GM18861 (cell line): ENCODE results near the gene KHK.

Experiments
- ATAC-seq: cut with Tn5 transposase; IDR thresholded peaks from one replicate; pipeline ENCODE4 v1.9.1; 2021; ENCODE audit not compliant: unreplicated experiment

The KHK gene

DNA sequence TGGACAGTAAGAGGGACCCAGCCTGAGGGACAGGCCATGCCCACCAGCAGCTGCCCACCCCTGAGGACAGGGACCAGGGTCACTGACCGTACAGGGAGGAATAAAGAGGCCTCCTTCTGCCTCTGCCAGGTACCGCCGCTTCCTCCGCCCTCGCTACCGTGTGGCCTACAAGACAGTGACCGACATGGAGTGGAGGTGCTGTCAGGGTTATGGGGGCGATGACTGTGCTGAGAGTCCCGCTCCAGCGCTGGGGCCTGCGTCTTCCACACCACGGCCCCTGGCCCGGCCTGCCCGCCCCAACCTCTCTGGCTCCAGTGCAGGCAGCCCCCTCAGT is 6.0 kb upstream of the KHK start:
- ATAC-seq = no peak

DNA sequence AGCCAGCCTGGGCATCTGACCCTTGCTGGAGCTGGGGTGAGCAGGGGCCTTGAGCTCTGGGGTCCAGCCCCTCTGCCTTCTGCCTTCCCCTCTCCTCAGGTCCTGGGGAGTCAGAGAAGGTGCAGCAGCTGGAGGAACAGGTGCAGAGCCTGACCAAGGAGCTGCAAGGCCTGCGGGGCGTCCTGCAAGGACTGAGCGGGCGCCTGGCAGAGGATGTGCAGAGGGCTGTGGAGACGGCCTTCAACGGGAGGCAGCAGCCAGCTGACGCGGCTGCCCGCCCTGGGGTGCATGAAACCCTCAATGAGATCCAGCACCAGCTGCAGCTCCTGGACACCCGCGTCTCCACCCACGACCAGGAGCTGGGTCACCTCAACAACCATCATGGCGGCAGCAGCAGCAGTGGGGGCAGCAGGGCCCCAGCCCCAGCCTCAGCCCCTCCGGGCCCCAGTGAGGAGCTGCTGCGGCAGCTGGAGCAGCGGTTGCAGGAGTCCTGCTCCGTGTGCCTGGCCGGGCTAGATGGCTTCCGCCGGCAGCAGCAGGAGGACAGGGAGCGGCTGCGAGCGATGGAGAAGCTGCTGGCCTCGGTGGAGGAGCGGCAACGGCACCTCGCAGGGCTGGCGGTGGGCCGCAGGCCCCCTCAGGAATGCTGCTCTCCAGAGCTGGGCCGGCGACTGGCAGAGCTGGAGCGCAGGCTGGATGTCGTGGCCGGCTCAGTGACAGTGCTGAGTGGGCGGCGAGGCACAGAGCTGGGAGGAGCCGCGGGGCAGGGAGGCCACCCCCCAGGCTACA is 4.4 kb upstream of the KHK start:
- ATAC-seq = no peak

DNA sequence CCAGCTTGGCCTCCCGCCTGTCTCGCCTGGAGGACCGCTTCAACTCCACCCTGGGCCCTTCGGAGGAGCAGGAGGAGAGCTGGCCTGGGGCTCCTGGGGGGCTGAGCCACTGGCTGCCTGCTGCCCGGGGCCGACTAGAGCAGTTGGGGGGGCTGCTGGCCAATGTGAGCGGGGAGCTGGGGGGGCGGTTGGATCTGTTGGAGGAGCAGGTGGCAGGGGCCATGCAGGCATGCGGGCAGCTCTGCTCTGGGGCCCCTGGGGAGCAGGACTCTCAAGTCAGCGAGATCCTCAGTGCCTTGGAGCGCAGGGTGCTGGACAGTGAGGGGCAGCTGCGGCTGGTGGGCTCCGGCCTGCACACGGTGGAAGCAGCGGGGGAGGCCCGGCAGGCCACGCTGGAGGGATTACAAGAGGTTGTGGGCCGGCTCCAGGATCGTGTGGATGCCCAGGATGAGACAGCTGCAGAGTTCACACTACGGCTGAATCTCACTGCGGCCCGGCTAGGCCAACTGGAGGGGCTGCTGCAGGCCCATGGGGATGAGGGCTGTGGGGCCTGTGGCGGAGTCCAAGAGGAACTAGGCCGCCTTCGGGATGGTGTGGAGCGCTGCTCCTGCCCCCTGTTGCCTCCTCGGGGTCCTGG is 3.7 kb upstream of the KHK start:
- ATAC-seq = no peak

DNA sequence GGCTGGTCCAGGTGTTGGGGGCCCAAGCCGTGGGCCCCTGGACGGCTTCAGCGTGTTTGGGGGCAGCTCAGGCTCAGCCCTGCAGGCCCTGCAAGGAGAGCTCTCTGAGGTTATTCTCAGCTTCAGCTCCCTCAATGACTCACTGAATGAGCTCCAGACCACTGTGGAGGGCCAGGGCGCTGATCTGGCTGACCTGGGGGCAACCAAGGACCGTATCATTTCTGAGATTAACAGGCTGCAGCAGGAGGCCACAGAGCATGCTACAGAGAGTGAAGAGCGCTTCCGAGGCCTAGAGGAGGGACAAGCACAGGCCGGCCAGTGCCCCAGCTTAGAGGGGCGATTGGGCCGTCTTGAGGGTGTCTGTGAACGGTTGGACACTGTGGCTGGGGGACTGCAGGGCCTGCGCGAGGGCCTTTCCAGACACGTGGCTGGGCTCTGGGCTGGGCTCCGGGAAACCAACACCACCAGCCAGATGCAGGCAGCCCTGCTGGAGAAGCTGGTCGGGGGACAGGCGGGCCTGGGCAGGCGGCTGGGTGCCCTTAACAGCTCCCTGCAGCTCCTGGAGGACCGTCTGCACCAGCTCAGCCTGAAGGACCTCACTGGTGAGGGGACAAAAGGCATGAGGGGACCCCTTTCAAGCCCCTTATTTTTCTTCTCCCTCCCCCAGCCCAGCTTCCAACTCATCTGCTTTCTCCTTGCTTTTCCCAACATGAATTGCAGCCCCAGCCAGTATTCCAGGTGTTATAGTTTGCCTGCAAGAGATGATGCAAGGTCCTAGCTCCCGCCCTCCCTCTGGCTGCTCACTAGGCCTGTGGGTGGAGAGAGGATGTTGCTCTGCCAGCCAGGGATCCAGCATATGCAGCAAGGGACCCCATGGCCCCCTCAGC is 2.9 kb upstream of the KHK start:
- no peak for ATAC-seq

DNA sequence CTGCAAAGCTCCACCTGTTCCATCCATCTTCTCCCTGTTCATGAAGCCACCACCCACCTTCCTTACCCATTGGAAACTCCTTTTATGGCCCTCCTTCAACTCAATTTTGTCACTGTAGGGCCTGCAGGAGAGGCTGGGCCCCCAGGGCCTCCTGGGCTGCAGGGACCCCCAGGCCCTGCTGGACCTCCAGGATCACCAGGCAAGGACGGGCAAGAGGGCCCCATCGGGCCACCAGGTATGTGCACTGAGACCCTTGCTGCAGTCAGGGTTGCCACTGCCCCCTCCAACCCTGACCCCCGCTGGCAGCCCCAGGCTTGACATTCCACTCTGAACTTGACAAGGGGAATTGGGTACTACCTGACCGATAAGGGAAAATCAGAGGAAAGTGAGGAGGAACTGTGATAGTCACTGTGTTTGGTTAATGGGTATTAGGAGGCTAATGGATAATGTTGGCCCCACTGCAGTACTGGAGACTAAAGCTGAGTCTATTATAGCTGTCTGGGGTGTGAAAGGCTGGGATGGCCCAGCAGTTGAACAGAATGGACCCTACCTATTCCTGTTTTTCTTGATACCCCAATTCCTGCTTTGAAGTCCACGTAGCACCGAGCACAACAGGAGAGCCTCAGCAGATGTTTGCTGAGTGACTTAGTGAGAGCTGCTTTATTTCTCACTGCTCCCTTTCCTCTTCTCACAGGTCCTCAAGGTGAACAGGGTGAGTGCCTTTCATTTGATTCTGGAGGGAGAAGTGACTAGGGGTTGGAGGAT is 2.1 kb upstream of the KHK start:
- ATAC-seq = no peak

DNA sequence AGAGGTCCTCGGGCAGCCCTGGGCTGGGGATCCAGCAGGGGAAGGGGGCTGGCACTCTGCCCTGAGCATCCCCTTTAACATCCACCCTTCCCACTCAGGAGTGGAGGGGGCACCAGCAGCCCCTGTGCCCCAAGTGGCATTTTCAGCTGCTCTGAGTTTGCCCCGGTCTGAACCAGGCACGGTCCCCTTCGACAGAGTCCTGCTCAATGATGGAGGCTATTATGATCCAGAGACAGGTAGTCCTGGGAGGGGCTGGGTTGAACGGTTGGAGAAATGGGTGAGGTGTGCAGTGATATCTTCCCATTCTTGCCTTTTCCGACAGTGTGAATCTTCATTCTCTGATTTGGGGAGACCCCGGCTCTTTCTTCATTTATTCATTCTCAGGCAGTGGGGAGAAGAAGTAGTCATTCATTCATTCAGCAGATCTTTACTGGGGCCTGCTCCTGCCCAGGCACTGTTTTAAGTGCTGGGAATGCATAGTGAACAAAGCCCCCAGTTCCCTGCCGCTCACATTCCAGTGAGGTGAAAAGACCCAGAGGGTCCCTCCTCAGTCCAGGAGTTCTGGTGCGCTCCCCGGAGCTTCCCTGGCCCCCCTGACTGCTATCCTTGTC is 1.4 kb upstream of the KHK start:
- ATAC-seq = no peak

DNA sequence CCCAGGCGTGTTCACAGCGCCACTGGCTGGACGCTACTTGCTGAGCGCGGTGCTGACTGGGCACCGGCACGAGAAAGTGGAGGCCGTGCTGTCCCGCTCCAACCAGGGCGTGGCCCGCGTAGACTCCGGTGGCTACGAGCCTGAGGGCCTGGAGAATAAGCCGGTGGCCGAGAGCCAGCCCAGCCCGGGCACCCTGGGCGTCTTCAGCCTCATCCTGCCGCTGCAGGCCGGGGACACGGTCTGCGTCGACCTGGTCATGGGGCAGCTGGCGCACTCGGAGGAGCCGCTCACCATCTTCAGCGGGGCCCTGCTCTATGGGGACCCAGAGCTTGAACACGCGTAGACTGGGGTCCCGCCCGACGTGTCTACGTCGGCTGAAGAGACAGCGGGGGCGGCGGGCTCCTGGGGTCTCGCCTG is 891 bp upstream of the KHK start:
- peak; percentile 4 for ATAC-seq

DNA sequence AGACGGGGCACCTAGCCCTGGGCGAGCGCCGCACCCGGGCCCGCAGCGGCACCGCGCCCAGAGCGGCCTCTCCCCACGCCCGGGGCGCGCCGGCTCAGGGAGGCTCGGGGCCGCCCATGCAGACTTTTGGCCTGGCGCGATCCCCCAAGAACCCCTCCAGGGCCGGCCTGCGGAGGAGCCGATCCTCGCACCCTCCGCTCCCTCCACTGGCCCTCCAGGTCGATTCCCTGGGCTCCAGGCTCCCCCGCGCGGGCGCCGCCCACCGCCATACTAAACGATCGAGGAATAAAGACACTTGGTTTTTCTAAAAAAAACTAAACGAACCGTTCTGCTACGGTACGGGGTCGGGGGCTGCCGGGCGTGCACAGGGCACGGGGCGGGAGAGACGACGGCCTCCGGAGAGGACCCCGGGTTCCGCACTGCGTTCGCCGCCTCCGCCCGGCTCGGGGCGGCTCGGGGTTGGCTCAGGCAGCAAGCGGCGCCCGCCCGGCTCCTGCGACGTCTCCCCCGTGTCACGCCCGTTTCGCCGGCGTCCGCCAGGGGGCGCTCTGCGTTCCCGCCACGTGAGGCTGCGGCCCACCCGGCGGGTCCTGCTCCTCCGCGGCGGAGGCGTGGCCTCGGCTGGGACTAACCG is 365 bp upstream of the KHK start:
- peak; percentile 71 for ATAC-seq

DNA sequence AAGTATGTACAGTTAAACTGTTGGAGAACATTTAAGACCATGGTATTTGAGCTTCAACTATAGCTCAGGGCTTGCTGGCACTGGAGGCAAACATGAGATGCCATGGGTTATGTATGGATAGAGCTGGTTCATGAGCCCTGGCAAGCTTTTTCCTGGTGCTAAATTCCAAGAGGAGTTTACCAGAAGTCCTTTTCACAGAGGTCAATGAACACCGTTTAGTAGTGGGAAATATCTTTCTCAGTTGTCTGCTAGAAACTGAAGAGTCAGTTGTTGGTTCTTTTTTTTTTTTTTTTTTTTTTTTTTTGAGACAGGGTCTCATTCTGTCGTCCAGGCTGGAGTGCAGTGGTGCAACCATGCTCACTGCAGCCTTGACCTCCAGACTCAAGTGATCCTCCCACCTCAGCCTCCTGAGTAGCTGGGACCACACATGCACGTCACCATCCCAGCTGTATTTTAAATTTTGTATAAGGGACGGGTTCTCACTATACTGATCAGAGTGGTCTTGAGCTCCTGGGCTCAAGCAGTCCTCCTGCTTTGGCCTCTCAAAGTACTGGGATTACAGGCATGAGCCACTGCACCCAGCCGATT is 1.3 kb downstream of the KHK start:
- ATAC-seq = no peak

DNA sequence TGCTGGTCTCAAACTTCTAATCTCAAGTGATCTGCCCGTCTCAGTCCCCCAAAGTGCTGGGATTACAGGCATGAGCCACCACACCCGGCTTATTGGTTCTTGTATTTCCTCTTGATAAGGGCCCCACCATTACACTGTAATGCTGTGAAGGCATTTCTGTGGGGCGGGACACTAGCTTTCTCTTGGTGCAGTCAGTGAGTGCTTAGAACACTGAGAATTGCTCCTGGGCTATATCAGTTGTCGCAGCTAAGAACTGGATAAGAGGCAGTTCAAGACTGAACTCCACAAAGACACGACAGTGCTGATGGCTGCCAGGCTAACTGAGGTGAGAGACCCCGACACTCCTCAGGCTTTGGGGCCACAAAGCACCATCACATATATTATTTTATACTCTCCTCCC is 2.1 kb downstream of the KHK start:
- ATAC-seq = no peak

DNA sequence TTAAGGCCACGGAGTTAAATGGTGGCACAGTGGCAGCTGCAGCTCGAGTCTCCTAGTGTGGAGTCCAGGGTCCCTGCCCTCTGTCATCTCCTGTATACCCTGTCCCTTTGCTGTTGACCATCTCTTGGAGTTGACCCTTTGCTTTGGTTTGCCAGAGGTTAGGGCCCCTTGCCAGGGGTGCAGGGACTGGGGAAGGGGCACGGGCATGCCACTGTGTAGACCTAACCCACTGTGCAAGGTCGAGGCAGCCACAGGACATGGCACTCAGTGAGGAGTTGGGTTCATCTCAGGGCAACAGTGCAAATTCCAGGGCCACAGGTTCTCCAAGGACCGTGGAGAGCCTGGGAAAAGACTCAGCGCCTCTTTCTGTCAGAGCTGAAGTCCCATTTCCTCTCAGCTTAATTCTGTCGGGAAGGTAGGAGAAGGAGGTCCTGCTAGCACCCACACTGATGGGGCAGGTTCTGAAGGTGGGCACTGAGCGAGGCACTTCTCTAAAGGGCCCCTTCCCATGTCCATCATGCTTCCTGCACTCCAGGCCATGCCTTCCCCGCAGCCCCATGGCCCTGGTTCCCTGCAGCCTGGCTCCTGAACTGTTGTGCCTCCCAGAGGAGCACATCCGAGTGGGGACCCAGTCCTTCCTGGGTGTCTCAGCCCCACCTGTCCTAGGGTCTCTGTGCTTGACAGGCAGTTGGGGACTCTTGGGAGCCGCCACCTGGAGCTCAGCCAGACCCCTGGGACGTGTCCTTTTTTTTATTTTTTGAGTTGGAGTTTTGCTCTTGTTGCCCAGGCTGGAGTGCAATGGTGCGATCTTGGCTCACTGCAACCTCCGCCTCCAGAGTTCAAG is 2.8 kb downstream of the KHK start:
- ATAC-seq = no peak

DNA sequence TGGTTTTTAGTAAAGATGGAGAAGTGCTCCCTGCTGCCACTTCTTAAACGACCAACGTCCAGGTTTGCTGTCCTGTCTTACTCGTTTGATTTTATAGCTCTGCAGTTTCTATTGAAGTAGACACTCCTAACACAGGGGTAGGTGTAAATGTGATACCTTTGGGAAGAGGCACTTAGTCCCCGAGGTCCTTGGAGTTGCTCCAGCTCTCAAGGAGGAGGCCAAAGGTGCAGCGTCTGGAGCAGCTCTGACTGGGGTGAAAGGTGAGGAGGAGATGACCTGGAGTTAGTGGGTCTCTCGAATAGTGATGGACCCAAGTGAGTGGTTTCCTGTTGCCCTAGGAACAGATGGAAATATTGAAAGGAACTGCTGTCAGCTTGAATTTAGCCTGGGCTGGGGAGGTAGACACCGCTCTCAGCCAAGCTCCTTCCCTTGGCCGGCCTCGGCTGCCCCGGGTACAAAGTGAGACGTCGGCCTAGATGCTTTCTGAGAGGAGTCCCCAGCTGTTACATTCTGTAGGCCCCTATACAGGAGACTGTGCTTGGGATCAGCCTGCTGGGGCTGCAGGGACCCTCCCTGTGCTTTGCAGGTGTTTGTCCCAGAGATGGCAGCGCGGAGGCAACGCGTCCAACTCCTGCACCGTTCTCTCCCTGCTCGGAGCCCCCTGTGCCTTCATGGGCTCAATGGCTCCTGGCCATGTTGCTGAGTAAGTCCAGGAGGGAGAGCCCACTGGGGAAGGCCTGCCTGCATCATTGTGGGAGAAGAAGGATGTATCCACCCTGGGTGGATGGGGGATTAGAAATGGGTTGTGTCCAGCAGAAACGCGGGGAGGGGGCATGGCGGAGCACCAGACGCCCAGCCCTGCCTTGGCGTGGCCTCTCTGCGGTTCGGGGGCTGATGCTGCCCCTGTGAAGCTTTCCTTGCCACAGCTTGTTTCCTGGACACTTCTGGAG is 5.4 kb downstream of the KHK start:
- no peak for ATAC-seq

DNA sequence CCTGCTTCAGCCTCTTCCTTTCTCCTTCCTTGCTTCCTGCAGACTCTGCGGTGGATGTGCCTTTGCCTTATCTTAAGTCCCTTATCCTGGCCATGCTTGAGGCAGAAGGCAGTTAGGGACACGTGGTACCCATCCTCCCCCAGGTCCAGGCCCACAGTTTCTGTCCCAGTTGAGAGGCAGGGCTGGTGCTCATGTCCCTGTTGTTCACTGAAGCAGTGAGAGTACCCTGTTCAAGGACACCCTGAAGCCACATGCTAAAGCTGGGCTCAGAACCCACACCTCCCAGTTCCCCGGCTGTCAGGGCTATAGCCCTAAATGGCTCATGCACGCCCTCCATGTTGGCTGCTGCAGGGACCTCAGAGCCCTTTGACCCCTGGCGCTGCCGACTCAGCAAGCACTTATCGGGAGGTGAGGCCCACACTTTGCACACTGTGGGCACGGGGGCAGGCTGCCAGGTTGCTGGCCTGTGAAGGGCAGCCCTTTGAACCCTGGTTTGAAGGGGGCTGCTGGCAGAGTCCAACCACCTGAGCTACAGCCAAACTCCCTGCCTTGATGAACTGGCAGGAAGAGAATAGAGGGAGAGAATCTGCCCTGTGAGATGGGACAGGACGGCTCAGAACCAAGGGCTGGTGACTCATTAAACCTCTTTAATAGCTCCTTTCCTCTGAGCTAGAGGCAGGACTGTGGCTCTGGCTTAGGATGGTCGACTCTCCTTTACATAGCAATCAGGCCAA is 6.3 kb downstream of the KHK start:
- no peak for ATAC-seq

DNA sequence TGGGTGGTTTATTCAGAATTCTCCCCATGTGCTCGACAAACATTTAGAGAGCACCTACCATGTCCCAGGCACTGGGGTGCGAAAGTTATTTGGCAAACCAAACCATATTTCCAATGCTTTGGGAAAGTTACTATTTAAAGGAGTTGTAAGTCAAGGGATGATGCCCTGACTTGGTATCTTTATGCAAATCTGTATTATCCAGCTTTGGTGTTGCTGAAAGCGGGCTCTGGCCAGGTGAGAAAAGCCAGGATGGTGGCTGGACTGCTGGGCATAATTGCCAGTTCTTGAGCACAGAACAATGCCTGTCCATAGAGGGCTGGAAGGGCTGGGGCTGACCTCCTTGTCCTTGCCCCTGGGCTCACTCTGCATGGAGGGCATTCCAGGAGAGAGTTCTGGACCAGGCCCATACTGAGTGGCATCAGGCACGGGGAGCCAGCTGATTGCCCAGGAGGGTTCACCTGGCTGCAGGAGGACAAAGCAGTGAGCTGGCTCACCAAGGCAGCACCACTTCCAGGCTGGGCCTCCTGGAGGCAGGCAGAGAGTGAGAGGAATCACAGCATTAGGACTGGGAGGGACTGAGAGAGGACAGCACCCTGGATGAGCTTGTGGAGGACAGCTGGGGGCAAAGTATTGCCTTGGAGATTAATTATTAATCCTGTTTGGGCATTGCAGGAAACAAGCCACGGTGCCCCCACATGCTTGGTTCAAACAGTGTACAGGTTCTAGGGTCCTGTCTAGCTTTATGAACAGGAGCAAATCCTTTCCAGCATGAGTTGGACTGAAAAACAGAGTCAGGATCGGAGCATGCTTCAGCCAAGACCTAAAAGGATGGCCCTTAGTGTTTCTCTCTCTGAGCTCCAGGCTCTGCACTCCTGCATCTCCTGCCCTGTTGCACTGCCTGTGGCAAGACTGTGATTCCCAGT is 7.1 kb downstream of the KHK start:
- ATAC-seq = no peak

DNA sequence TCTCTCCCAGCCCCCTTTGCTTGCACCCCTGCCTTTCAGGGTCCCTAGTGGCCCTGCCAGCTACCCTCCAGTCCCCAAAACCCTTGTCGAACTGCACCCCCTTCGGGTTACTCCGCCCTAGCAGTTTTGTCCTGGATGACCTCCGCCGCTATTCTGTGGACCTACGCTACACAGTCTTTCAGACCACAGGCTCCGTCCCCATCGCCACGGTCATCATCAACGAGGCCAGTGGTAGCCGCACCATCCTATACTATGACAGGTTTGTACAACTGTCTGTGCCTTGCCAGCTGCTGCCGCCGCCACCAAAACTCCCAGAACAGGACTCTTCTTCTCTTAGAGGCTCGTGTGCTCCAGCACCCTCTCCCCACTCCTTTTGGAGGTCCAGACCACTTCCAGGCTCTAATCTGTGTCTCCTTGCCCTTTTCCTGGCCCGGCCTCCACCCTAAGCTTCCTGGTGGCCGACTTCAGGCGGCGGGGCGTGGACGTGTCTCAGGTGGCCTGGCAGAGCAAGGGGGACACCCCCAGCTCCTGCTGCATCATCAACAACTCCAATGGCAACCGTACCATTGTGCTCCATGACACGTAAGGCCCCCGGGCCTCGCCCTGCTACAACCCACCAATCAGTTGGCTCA is 7.9 kb downstream of the KHK start:
- ATAC-seq = no peak

DNA sequence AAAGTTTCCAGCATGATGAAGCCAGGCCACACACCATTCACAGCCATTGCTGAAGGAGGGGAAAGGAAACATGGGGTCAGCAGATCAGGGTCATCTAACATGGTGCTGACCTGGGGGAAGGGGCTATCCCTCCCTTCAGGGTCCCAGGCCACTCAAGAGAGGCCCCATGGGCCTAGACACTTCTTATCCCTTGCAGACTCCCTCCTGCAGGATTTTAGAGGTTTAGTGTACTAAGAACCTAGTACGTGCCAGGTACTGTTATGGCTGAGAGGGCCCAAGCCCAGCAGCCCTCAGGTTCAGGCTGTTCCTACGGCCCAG is 8.8 kb downstream of the KHK start:
- no peak for ATAC-seq
